Measurements from ENCODE around the gene MYO7A.

- TF ChIP-seq, protein P1, sequence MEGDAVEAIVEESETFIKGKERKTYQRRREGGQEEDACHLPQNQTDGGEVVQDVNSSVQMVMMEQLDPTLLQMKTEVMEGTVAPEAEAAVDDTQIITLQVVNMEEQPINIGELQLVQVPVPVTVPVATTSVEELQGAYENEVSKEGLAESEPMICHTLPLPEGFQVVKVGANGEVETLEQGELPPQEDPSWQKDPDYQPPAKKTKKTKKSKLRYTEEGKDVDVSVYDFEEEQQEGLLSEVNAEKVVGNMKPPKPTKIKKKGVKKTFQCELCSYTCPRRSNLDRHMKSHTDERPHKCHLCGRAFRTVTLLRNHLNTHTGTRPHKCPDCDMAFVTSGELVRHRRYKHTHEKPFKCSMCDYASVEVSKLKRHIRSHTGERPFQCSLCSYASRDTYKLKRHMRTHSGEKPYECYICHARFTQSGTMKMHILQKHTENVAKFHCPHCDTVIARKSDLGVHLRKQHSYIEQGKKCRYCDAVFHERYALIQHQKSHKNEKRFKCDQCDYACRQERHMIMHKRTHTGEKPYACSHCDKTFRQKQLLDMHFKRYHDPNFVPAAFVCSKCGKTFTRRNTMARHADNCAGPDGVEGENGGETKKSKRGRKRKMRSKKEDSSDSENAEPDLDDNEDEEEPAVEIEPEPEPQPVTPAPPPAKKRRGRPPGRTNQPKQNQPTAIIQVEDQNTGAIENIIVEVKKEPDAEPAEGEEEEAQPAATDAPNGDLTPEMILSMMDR (conservative IDR thresholded peaks at IDR 0.05): no peak
- TF ChIP-seq EZH2 (IDR thresholded peaks at IDR 0.05; ENCODE audit: low read depth): no peak
Observed at GRCh38 chr11:77211040-77211451, 83.0 kb downstream of the MYO7A start.
